ENCODE results near the gene ZNF429.

Gene ZNF429

GRCh38 chr19:21568816-21569493, 63.6 kb downstream of the ZNF429 start:
- DNase-seq (ENCODE audit: extremely low read depth, low read depth): no peak
- TF ChIP-seq CTCF (IDR thresholded peaks at IDR 0.05; ENCODE audit: low read depth, low read length, missing control alignments): no peak
- no peak overlapping the region for H3K4me3 ChIP-seq (replicated peaks; ENCODE audit: low read depth, low read length)

- TF ChIP-seq CTCF (IDR thresholded peaks at IDR 0.05; ENCODE audit: low read depth, low read length, missing control alignments): no peak
- DNase-seq (ENCODE audit: extremely low read depth, low read depth): no peak
- no peak overlapping the region for H3K4me3 ChIP-seq (replicated peaks; ENCODE audit: low read depth, low read length)
These were observed 64.1 kb downstream of the ZNF429 start for GRCh38 chr19:21569494-21569865.

- H3K4me3 ChIP-seq (replicated peaks; ENCODE audit: low read depth, low read length): no peak overlapping the region
- TF ChIP-seq CTCF (IDR thresholded peaks at IDR 0.05; ENCODE audit: low read depth, low read length, missing control alignments): no peak
- no peak for DNase-seq (ENCODE audit: extremely low read depth, low read depth)
These were observed 65.9 kb downstream of the ZNF429 start for GRCh38 chr19:21571316-21571715.

GRCh38 chr19:21574607-21575006, 69.2 kb downstream of the ZNF429 start:
- no peak overlapping the region for H3K4me3 ChIP-seq (replicated peaks; ENCODE audit: low read depth, low read length)
- TF ChIP-seq CTCF (IDR thresholded peaks at IDR 0.05; ENCODE audit: low read depth, low read length, missing control alignments): no peak
- no peak for DNase-seq (ENCODE audit: extremely low read depth, low read depth)

GRCh38 chr19:21576481-21576880, 71.1 kb downstream of the ZNF429 start:
- H3K4me3 ChIP-seq (replicated peaks; ENCODE audit: low read depth, low read length): no peak overlapping the region
- DNase-seq (ENCODE audit: extremely low read depth, low read depth): no peak
- TF ChIP-seq CTCF (IDR thresholded peaks at IDR 0.05; ENCODE audit: low read depth, low read length, missing control alignments): no peak

GRCh38 chr19:21580101-21580500, 74.7 kb downstream of the ZNF429 start:
- DNase-seq (ENCODE audit: extremely low read depth, low read depth): no peak
- H3K4me3 ChIP-seq (replicated peaks; ENCODE audit: low read depth, low read length): no peak overlapping the region
- no peak for TF ChIP-seq CTCF (IDR thresholded peaks at IDR 0.05; ENCODE audit: low read depth, low read length, missing control alignments)

GRCh38 chr19:21580818-21581217, 75.4 kb downstream of the ZNF429 start:
- no peak for TF ChIP-seq CTCF (IDR thresholded peaks at IDR 0.05; ENCODE audit: low read depth, low read length, missing control alignments)
- DNase-seq (ENCODE audit: extremely low read depth, low read depth): no peak
- no peak overlapping the region for H3K4me3 ChIP-seq (replicated peaks; ENCODE audit: low read depth, low read length)

Measured in HFF-Myc (cell line).